H9 (cell line): Measurements from ENCODE around the gene SMURF1. TPM values are rescaled to one million over a fixed set of nuclear protein-coding genes. Genes with fewer than 3 reads are reported as not detected.
A peak's percentile ranks its signal among the peaks of the same experiment; 100 is the strongest.

Source experiments
- DNase-seq: peaks from one replicate; pipeline ENCODE4 v3.0.0-alpha.2; 2017
- H2AFZ ChIP-seq: one replicate; pipeline ENCODE4 v1.6.1; 2013; ENCODE audit warnings: mild to moderate bottlenecking, low read length, control low read depth, moderate library complexity
- H2AK5ac ChIP-seq: 2 replicates; pipeline ENCODE4 v1.6.1; 2013; ENCODE audit warnings: low read length, control low read depth, mixed read lengths; ENCODE audit not compliant: insufficient read length
- H2BK120ac ChIP-seq: one replicate; pipeline ENCODE4 v1.6.1; 2013; ENCODE audit warnings: low read depth, mild to moderate bottlenecking, low read length, control low read depth, inconsistent platforms; ENCODE audit not compliant: poor library complexity, severe bottlenecking
- H2BK12ac ChIP-seq: 2 replicates; pipeline ENCODE4 v1.6.1; 2013; ENCODE audit warnings: low read length, control low read depth, mixed read lengths, low read depth; ENCODE audit not compliant: insufficient read length
- H2BK15ac ChIP-seq: 2 replicates; pipeline ENCODE4 v1.6.1; 2013; ENCODE audit warnings: low read depth, low read length, control low read depth
- H2BK20ac ChIP-seq: one replicate; pipeline ENCODE4 v1.6.1; 2013; ENCODE audit warnings: low read depth, mild to moderate bottlenecking, low read length, control low read depth, inconsistent platforms; ENCODE audit not compliant: poor library complexity, severe bottlenecking
- H2BK5ac ChIP-seq: 2 replicates; pipeline ENCODE4 v1.6.1; 2013; ENCODE audit warnings: low read length, control low read depth, mixed read lengths; ENCODE audit not compliant: insufficient read length
- H3K14ac ChIP-seq: 2 replicates; pipeline ENCODE4 v1.6.1; 2013; ENCODE audit warnings: low read length, control low read depth; ENCODE audit not compliant: insufficient read depth
- H3K18ac ChIP-seq: 2 replicates; pipeline ENCODE4 v1.6.1; 2013; ENCODE audit warnings: low read depth, mild to moderate bottlenecking, mixed read lengths, low read length, control low read depth; ENCODE audit not compliant: insufficient read length
- H3K23ac ChIP-seq: 2 replicates; pipeline ENCODE4 v1.6.1; 2013; ENCODE audit warnings: low read length, control low read depth, mixed read lengths, low read depth; ENCODE audit not compliant: insufficient read length
- H3K23me2 ChIP-seq: 2 replicates; pipeline ENCODE4 v1.6.1; 2013; ENCODE audit warnings: low read depth, mild to moderate bottlenecking, mixed read lengths, low read length, control low read depth; ENCODE audit not compliant: insufficient read length, poor library complexity, severe bottlenecking
- H3K27ac ChIP-seq: 2 replicates; pipeline ENCODE4 v1.5.1; 2013; ENCODE audit warnings: low read length, control low read depth, mixed read lengths, low read depth; ENCODE audit not compliant: insufficient read length
- H3K27me3 ChIP-seq: 2 replicates; pipeline ENCODE4 v1.6.1; 2013; ENCODE audit warnings: low read length, control low read depth, inconsistent platforms; ENCODE audit not compliant: insufficient read depth
- H3K4ac ChIP-seq: 2 replicates; pipeline ENCODE4 v1.6.1; 2013; ENCODE audit warnings: low read depth, mild to moderate bottlenecking, control low read depth, inconsistent platforms, low read length, moderate library complexity
- H3K4me1 ChIP-seq: 2 replicates; pipeline ENCODE4 v1.6.1; 2013; ENCODE audit warnings: low read length, control low read depth, inconsistent platforms; ENCODE audit not compliant: insufficient read depth
- H3K4me2 ChIP-seq: 2 replicates; pipeline ENCODE4 v1.6.1; 2013; ENCODE audit warnings: low read length, control low read depth, mixed read lengths; ENCODE audit not compliant: insufficient read length, insufficient read depth
- H3K56ac ChIP-seq: 2 replicates; pipeline ENCODE4 v1.6.1; 2013; ENCODE audit warnings: low read depth, mild to moderate bottlenecking, mixed read lengths, low read length, control low read depth; ENCODE audit not compliant: insufficient read length
- H3K79me1 ChIP-seq: 2 replicates; pipeline ENCODE4 v1.6.1; 2013; ENCODE audit warnings: low read depth, mild to moderate bottlenecking, moderate library complexity, low read length, control low read depth, inconsistent platforms; ENCODE audit not compliant: insufficient read depth, poor library complexity, severe bottlenecking
- H3K79me2 ChIP-seq: 2 replicates; pipeline ENCODE4 v1.6.1; 2013; ENCODE audit warnings: low read length, control low read depth, inconsistent platforms; ENCODE audit not compliant: insufficient read depth
- H3K9ac ChIP-seq: 2 replicates; pipeline ENCODE4 v1.6.1; 2013; ENCODE audit warnings: low read length, control low read depth, mixed read lengths; ENCODE audit not compliant: insufficient read length; ENCODE audit errors: extremely low read depth
- H3K9me3 ChIP-seq: one replicate; pipeline ENCODE4 v1.6.1; 2013; ENCODE audit warnings: low read depth, low read length, inconsistent platforms; ENCODE audit not compliant: control insufficient read depth
- H3T11ph ChIP-seq: one replicate; pipeline ENCODE4 v1.6.1; 2013; ENCODE audit warnings: mild to moderate bottlenecking, low read length, control low read depth, inconsistent platforms
- H4K20me1 ChIP-seq: one replicate; pipeline ENCODE4 v1.6.1; 2013; ENCODE audit not compliant: control insufficient read depth, insufficient read length, insufficient read depth
- H4K5ac ChIP-seq: 2 replicates; pipeline ENCODE4 v1.6.1; 2013; ENCODE audit warnings: low read depth, mild to moderate bottlenecking, mixed read lengths, low read length, control low read depth; ENCODE audit not compliant: insufficient read length
- H4K8ac ChIP-seq: replicated peaks from 2 replicates; pipeline ENCODE4 v1.6.1; 2013; ENCODE audit warnings: low read length, control low read depth, mixed read lengths, low read depth; ENCODE audit not compliant: insufficient read length
- H4K91ac ChIP-seq: 2 replicates; pipeline ENCODE4 v1.6.1; 2013; ENCODE audit warnings: low read depth, mild to moderate bottlenecking, moderate library complexity, mixed read lengths, low read length, control low read depth; ENCODE audit not compliant: insufficient read length
- H3K27ac Mint-ChIP-seq, 3 experiments: 2 replicates in 2 of 3; 3 replicates in 1 of 3; pipeline ENCODE4 v1.8.0; 2020 to 2021; ENCODE audit warnings: mixed read lengths in 3 of 3, mild to moderate bottlenecking in 1 of 3, moderate library complexity in 1 of 3
- H3K27me3 Mint-ChIP-seq: 2 replicates; pipeline ENCODE4 v1.8.0; 2021; ENCODE audit warnings: low read depth, mild to moderate bottlenecking, moderate library complexity, mixed read lengths
- H3K36me3 Mint-ChIP-seq, 3 experiments: 2 replicates in 2 of 3; 3 replicates in 1 of 3; pipeline ENCODE4 v1.8.0; 2020 to 2021; ENCODE audit warnings: low read depth in 3 of 3, mixed read lengths in 3 of 3; ENCODE audit not compliant: insufficient read depth in 1 of 3
- H3K4me1 Mint-ChIP-seq, 2 experiments: 2 replicates each; pipeline ENCODE4 v1.8.0; 2020; ENCODE audit warnings: mixed read lengths in 2 of 2
- H3K4me3 Mint-ChIP-seq, 2 experiments: 2 replicates in 1 of 2; 3 replicates in 1 of 2; pipeline ENCODE4 v1.8.0; 2020 to 2021; ENCODE audit warnings: mild to moderate bottlenecking in 2 of 2, mixed read lengths in 2 of 2, moderate library complexity in 1 of 2
- H3K9me3 Mint-ChIP-seq, 2 experiments: 2 replicates in 1 of 2; 3 replicates in 1 of 2; pipeline ENCODE4 v1.8.0; 2020; ENCODE audit warnings: mild to moderate bottlenecking in 2 of 2, mixed read lengths in 2 of 2, moderate library complexity in 1 of 2
- CTCF ChIP-seq: fragments of 200-600 bp; sonication (generic); conservative IDR thresholded peaks from 3 replicates; pipeline ENCODE4 v1.8.0; 2021; ENCODE audit warnings: antibody characterized with exemption, mild to moderate bottlenecking
- WGBS: extraction: QIAGEN DNeasy Blood & Tissue Kit; methylation state at CpG from one replicate; pipeline ENCODE4 v1.1.7; 2013; ENCODE audit warnings: missing lambda C conversion rate, low lambda C conversion rate, mixed read lengths; ENCODE audit not compliant: insufficient read length; ENCODE audit errors: extremely low coverage; 5-methylcytosine and 5-hydroxymethylcytosine counted together
- total RNA-seq: library from RNA; stranded (reverse); gene quantifications from 2 replicates; pipeline ENCODE4 v1.2.1, GENCODE V29; 2021

The SMURF1 gene
- total RNA-seq, 1 experiment from 2014 or later = 29.4 TPM

- Histone ChIP-seq H3K56ac (no peak overlapping the region), H3K27me3 (peaks cover 2% of the 10 kb centered on the region; the same call in 1 of the 2 replicates), H2AK5ac (no peak overlapping the region), H4K8ac (no peak overlapping the region), H2BK120ac (no peak overlapping the region), H3T11ph (no peak overlapping the region), H2BK15ac (no peak overlapping the region), H3K79me2 (no peaks in the 10 kb centered on the region), H3K14ac (no peak overlapping the region), H3K4me1 (no peaks in the 10 kb centered on the region), H3K23me2 (no peaks in the 10 kb centered on the region), H2AFZ (no peak overlapping the region), H3K4ac (no peak overlapping the region), H4K91ac (no peak overlapping the region), H4K5ac (no peak overlapping the region), H3K9me3 (no peaks in the 10 kb centered on the region), H3K9ac (no peak overlapping the region), H4K20me1 (no peaks in the 10 kb centered on the region), H3K4me2 (no peak overlapping the region), H3K27ac (no peak overlapping the region), H2BK5ac (no peak overlapping the region), H3K23ac (no peak overlapping the region), H3K79me1 (no peaks in the 10 kb centered on the region), H3K18ac (no peak overlapping the region), H2BK12ac (no peak overlapping the region), H2BK20ac (no peak overlapping the region)
- H3K27me3 Mint-ChIP-seq = no peaks in the 10 kb centered on the region
- H3K4me1 Mint-ChIP-seq = peaks cover 7 to 8% of the 10 kb centered on the region in 2 experiments; a peak in 3 of 4 replicates
- H3K4me3 Mint-ChIP-seq = no peak overlapping the region
- peaks cover 16 to 41% (median 31%) of the 10 kb centered on the region in 3 experiments; a peak in 6 of 7 replicates for H3K36me3 Mint-ChIP-seq
- peak overlapping the region in 1 of 3 experiments; percentile 22; a peak in 1 of 7 replicates for H3K27ac Mint-ChIP-seq
- no peak for DNase-seq
- no peaks in the 10 kb centered on the region for H3K9me3 Mint-ChIP-seq
- TF ChIP-seq CTCF = no peak
- WGBS = no CpG with 5 or more reads among the region's 3 CpGs
These were observed 123.5 kb downstream of the SMURF1 start for GRCh38 chr7:99020413-99020715.
